GM23248 (cell line): Measurements from ENCODE around the gene ENTREP1. TPM values are rescaled to one million over a fixed set of nuclear protein-coding genes. Genes with fewer than 3 reads are reported as not detected.

Source experiments
- DNase-seq: peaks from one replicate; pipeline ENCODE4 v3.0.0-alpha.2; 2015
- H2AFZ ChIP-seq: fragments of 200-600 bp; sonication (generic); 2 replicates; pipeline ENCODE4 v1.6.1; 2016; ENCODE audit warnings: antibody characterized with exemption
- H3F3A ChIP-seq: fragments of 200-600 bp; sonication (generic); 2 replicates; pipeline ENCODE4 v1.6.1; 2016; ENCODE audit warnings: mild to moderate bottlenecking, antibody characterized with exemption, mixed run types; ENCODE audit not compliant: insufficient read depth
- H3K27ac ChIP-seq: fragments of 200-600 bp; sonication (generic); 2 replicates; pipeline ENCODE4 v1.5.1; 2016; ENCODE audit warnings: mild to moderate bottlenecking
- H3K27me3 ChIP-seq: fragments of 200-600 bp; sonication (generic); replicated peaks from 2 replicates; pipeline ENCODE4 v1.6.1; 2016; ENCODE audit warnings: mild to moderate bottlenecking; ENCODE audit not compliant: insufficient read depth
- H3K36me3 ChIP-seq: fragments of 200-600 bp; sonication (generic); 2 replicates; pipeline ENCODE4 v1.6.1; 2016; ENCODE audit warnings: low read depth, mild to moderate bottlenecking
- H3K4me1 ChIP-seq: fragments of 200-600 bp; sonication (generic); 2 replicates; pipeline ENCODE4 v1.6.1; 2016; ENCODE audit warnings: mild to moderate bottlenecking; ENCODE audit not compliant: insufficient read depth
- H3K4me2 ChIP-seq: fragments of 200-600 bp; sonication (generic); one replicate; pipeline ENCODE4 v1.6.1; 2016; ENCODE audit warnings: mild to moderate bottlenecking; ENCODE audit not compliant: unreplicated experiment
- H3K4me3 ChIP-seq: fragments of 200-600 bp; sonication (generic); 2 replicates; pipeline ENCODE4 v1.5.1; 2016; ENCODE audit warnings: mild to moderate bottlenecking
- H3K79me2 ChIP-seq: fragments of 200-600 bp; sonication (generic); 2 replicates; pipeline ENCODE4 v1.6.1; 2016; ENCODE audit warnings: mild to moderate bottlenecking; ENCODE audit not compliant: insufficient read depth
- H3K9ac ChIP-seq: fragments of 200-600 bp; sonication (generic); 2 replicates; pipeline ENCODE4 v1.6.1; 2016; ENCODE audit warnings: mild to moderate bottlenecking
- H3K9me2 ChIP-seq: fragments of 200-600 bp; sonication (generic); 2 replicates; pipeline ENCODE4 v1.6.1; 2016; ENCODE audit warnings: mixed run types, mild to moderate bottlenecking, moderate library complexity; ENCODE audit not compliant: insufficient read depth
- H3K9me3 ChIP-seq: fragments of 200-600 bp; sonication (generic); one replicate; pipeline ENCODE4 v1.6.1; 2017; ENCODE audit warnings: low read depth
- H4K20me1 ChIP-seq: fragments of 200-600 bp; sonication (generic); 2 replicates; pipeline ENCODE4 v1.6.0; 2016; ENCODE audit not compliant: insufficient read depth
- EZH2 ChIP-seq: fragments of 200-600 bp; sonication (generic); IDR thresholded peaks from 2 replicates; pipeline ENCODE4 v1.6.1; 2018; ENCODE audit warnings: antibody characterized with exemption, mild to moderate bottlenecking; ENCODE audit not compliant: insufficient read depth, poor library complexity, severe bottlenecking
- EZH2phosphoT487 ChIP-seq: fragments of 200-600 bp; sonication (generic); IDR thresholded peaks from 2 replicates; pipeline ENCODE4 v1.6.1; 2018; ENCODE audit warnings: antibody characterized with exemption, moderate library complexity, mild to moderate bottlenecking, low read depth; ENCODE audit not compliant: insufficient read depth
- WGBS, 2 experiments: methylation state at CpG; one replicate each; pipeline ENCODE4 v1.1.6; 2015 to 2017; ENCODE audit warnings: low lambda C conversion rate in 2 of 2, low coverage in 1 of 2; ENCODE audit errors: missing lambda C conversion rate in 2 of 2; 5-methylcytosine and 5-hydroxymethylcytosine counted together
- in situ Hi-C: fragments of 300-500 bp; cut with MboI; formaldehyde crosslinking; loops from 2 replicates; pipeline ENCODE4 v1.15.0; 2020
- polyA plus RNA-seq: library from polyadenylated mRNA; unstranded; fragments of >200 nt; fragmentation: Nextera tagmentation; extraction: Ambion mirVana; gene quantifications from 2 replicates; pipeline ENCODE4 v1.2.1, GENCODE V29; 2016
- total RNA-seq: library from RNA; depleted of rRNA; stranded (reverse); fragments of >200 nt; shearing (Covaris generic); gene quantifications from 2 replicates; pipeline ENCODE4 v1.2.3, GENCODE V29; 2014

Gene ENTREP1
- total and polyA plus RNA-seq, 2 experiments from 2014 or later, result not detected

DNA sequence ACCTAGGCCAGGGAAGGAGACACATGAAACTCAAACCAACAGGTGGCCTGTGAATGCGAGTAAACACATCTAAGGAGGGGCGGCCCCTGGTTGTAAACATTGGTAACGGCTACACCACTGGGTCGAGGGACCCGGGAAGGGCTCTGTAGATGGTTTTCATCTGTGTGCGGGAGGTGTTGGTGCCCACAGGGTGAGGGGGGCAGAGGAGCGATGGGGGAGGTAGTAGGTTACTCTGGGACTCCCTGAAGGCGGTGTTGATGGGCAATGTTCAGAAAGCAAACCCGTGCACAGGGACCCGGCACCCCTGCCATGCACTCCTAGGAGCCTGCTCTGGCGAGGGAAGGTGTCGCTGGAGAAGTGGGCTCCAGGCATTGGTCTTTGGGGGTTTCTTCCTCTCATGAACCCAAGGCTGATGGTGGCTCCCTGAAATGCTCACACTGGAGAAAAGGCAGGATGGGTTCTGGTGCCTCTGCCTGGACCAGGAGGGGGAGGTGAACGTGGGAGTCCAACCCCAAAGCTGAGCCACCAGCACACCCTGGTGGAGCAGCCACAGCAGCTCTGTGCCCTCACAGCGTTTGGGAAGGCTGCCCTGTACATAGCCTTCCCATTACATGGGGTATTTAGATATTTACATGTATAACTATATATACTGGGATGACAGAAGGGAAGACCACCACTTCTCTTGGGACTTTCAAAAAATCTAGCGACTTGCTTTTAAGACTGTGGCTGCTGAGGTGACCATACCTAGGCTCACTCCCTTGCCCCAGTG lies 103.2 kb downstream of the ENTREP1 start:
- Histone ChIP-seq H3K9ac (no peak overlapping the region), H3K36me3 (no peaks in the 10 kb centered on the region), H3K4me1 (no peaks in the 10 kb centered on the region), H3K27ac (no peak overlapping the region), H3K27me3 (no peaks in the 10 kb centered on the region), H2AFZ (no peak overlapping the region), H3F3A (0 out of 2 replicates have a peak, but pooled peaks cover 3% of the 10 kb centered on the region), H3K79me2 (no peaks in the 10 kb centered on the region), H3K4me2 (no peak overlapping the region), H3K9me3 (no peaks in the 10 kb centered on the region), H3K9me2 (no peaks in the 10 kb centered on the region), H3K4me3 (no peak overlapping the region), H4K20me1 (no peaks in the 10 kb centered on the region)
- WGBS, 2 experiments, result 89 to 95% methylated on average over 15 of the region's 15 CpGs
- in situ Hi-C loops, result loop anchor here (25.0 kb wide), 1 partner anchor 684 kb away; no protein-coding TSS in a partner anchor
- TF ChIP-seq EZH2 (no peak), EZH2phosphoT487 (no peak)
- DNase-seq, result no peak

DNA sequence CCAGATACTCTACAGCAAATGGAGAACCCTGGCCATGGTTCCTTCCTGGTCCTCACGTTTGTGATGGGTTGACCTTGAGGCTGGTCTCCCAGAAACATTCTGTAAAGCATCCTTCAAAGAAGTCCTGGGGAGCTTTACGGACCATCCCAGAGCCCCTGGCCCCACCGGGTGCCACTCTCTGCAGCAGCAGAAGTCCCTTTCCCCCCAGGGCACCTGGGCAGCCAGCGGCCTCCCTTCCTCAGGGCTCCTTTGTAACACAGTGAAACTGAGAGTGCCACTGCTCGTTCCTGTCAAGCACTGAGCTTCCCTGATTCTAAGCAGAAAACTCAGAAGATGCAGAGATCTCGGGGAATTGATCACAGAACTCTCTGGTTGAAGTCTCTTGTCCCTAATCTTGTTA lies 104.3 kb downstream of the ENTREP1 start:
- H3K4me2 ChIP-seq, result no peak overlapping the region
- WGBS, 2 experiments, result 78 to 79% methylated on average over 6 of the region's 6 CpGs
- TF ChIP-seq EZH2phosphoT487 (no peak), EZH2 (no peak)

DNA sequence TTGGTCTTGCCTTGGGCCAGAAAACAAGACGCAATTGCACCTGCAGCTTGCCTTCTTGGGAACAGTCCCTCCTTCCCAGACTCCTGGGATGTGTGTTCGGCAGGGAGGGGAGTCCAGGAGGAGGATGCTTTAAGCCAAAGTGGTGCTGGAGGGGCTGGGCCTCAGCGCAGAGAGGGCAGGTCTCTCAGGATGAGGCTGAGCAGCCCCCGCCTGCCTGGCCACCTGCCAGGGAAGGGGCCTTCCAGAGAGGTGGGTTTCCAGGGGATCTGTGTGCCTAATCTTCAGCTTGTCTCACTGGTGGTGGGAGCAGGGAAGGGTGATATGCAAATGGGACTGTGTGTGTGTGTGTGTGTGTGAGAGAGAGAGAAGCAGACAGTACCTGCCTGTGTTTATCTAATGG lies 105.2 kb downstream of the ENTREP1 start:
- no peak for DNase-seq
- WGBS, 2 experiments, result 83 to 89% methylated on average over 4 of the region's 4 CpGs
- Histone ChIP-seq H3K9me3 (no peaks in the 10 kb centered on the region), H3K4me2 (no peak overlapping the region), H3K9me2 (no peaks in the 10 kb centered on the region), H3K4me3 (no peak overlapping the region), H3K36me3 (no peaks in the 10 kb centered on the region), H2AFZ (no peak overlapping the region), H3K27ac (no peak overlapping the region), H3K4me1 (no peaks in the 10 kb centered on the region), H3K27me3 (no peaks in the 10 kb centered on the region), H3F3A (0 out of 2 replicates have a peak, but pooled peaks cover 5% of the 10 kb centered on the region), H3K79me2 (no peaks in the 10 kb centered on the region), H4K20me1 (no peaks in the 10 kb centered on the region), H3K9ac (no peak overlapping the region)
- no peak for TF ChIP-seq EZH2
- in situ Hi-C loops, result loop anchor here (25.0 kb wide), 1 partner anchor 682 kb away; no protein-coding TSS in a partner anchor

More for the DNA sequence above, 104.3 kb downstream of the ENTREP1 start:
- no peak for DNase-seq
- in situ Hi-C loops, result loop anchor here (25.0 kb wide), 1 partner anchor 683 kb away; no protein-coding TSS in a partner anchor
- Histone ChIP-seq H3K27ac (no peak overlapping the region), H3K9me3 (no peaks in the 10 kb centered on the region), H3K36me3 (no peaks in the 10 kb centered on the region), H3K9ac (no peak overlapping the region), H2AFZ (no peak overlapping the region), H3K79me2 (no peaks in the 10 kb centered on the region), H3K9me2 (no peaks in the 10 kb centered on the region), H3K4me1 (no peaks in the 10 kb centered on the region), H3F3A (0 out of 2 replicates have a peak, but pooled peaks cover 5% of the 10 kb centered on the region), H3K27me3 (no peaks in the 10 kb centered on the region), H3K4me3 (no peak overlapping the region), H4K20me1 (no peaks in the 10 kb centered on the region)

DNA sequence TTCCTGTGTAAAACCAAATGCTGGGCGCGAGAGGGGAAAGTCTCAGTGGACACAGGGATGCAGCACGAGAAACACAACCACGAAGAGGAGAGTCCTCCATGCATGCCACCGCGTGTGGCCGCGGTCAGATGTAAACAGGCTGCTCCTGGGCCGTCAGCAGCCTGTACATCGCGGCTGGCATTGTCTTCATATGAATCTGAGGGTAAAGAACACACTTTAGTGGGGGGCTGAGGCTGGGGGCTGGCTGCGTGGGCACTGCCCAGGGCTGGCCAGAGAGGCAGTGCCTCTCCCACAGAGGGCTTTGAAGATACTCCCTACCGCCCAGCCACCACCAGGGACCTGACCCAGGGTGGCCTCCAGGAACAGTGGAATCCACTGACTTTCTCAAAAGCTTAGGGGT lies 106.2 kb downstream of the ENTREP1 start:
- Histone ChIP-seq H3K27ac (no peak overlapping the region), H3K79me2 (no peaks in the 10 kb centered on the region), H3K36me3 (no peaks in the 10 kb centered on the region), H3K9me3 (no peaks in the 10 kb centered on the region), H2AFZ (no peak overlapping the region), H3K4me2 (no peak overlapping the region), H3K9ac (no peak overlapping the region), H3F3A (0 out of 2 replicates have a peak, but pooled peaks cover 5% of the 10 kb centered on the region), H3K4me3 (no peak overlapping the region), H3K9me2 (no peaks in the 10 kb centered on the region), H3K27me3 (no peaks in the 10 kb centered on the region), H3K4me1 (no peaks in the 10 kb centered on the region), H4K20me1 (no peaks in the 10 kb centered on the region)
- TF ChIP-seq EZH2 (no peak), EZH2phosphoT487 (no peak)
- no peak for DNase-seq
- WGBS, 2 experiments, result 94 to 95% methylated on average over 13 of the region's 13 CpGs
- in situ Hi-C loops, result loop anchor here (25.0 kb wide), 1 partner anchor 681 kb away; no protein-coding TSS in a partner anchor
